ENCODE data around the gene ZC3H10.
"Not testable (repeated sequence)": the region's sequence is repeated elsewhere in the genome, so short reads cannot be mapped to it uniquely, and the experiment has no call there.

ZC3H10 gene

DNA sequence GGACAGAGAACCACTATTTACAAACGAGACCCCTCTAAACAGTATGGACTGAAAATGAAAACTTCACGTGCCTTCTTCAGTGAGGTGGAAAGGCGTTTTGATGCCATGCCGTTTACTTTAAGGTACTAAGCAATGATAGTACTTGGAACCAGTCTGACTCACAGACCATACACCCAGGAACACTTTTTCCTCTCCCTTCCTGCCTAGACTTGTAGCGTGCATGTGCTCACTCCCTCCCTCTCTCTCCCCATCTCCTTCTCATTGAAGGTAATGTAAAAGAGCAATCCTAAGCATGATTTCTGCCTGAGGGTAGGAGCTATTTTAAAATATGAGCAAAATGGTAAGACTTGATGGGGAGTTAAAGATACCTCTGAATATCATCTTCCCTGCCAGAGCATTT is 7.5 kb upstream of the ZC3H10 start:
- no peak for TF ChIP-seq POLR2A (IDR thresholded peaks at IDR 0.05; ENCODE audit: low read depth, low read length)
- no peak for TF ChIP-seq SPI1 (IDR thresholded peaks at IDR 0.05; ENCODE audit: low read depth, low read length)
- TF ChIP-seq PAX5 (IDR thresholded peaks at IDR 0.05; ENCODE audit: insufficient read depth, low read length, severe bottlenecking) = no peak
- no peak for TF ChIP-seq POU2F2 (IDR thresholded peaks at IDR 0.05; ENCODE audit: low read depth, low read length)
- TF ChIP-seq TAF1 (IDR thresholded peaks at IDR 0.05; ENCODE audit: low read depth, low read length) = no peak
- FAIRE-seq (no peak), DNase-seq (ENCODE audit: insufficient read length, low spot score) (no peak)

DNA sequence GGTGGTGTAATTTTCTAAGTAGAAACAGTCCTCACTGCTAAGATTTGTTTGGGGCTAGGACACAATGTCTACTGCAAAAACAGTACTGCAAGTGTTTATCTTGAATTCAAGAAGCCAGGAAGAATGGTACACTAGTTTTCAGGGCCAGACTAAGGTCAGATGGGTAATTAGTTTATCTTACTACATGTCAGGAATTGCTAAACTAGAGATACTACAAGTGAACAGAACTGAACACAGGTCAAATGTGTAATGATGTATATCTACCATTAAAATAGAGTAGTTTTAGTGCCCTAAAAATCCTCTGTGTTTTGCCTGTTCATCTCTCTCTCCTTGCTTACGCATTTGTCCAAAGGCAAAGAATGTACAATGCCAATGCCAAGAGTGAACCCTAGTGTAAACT is 4.0 kb upstream of the ZC3H10 start:
- TF ChIP-seq POU2F2 (IDR thresholded peaks at IDR 0.05; ENCODE audit: low read depth, low read length) (no peak), POLR2A (IDR thresholded peaks at IDR 0.05; ENCODE audit: low read depth, low read length) (0 out of 2 replicates have a peak, but pooled peaks have one; percentile 14)
- no peak for DNase-seq (ENCODE audit: insufficient read length, low spot score)

DNA sequence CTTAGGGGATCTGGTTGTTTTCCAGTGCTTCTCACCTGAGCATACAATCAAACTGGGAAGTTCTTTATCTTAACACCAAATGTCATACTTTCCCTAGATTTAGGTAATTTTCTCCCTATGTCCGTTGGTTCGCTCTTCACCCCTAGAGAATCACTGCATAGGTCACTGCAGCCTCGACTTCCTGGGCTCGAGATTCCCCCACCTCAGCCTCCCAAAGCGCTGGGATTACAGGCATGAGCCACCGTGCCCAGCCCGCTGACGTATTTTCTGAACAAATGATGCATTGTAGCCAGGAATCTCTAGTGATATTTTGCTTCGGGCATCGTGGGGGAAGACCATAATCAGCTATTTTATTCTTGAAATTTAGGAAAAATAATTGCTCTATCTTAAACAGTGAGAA is 2.7 kb upstream of the ZC3H10 start:
- no peak for FAIRE-seq
- TF ChIP-seq POLR2A (IDR thresholded peaks at IDR 0.05; ENCODE audit: low read depth, low read length) (no peak), PAX5 (IDR thresholded peaks at IDR 0.05; ENCODE audit: insufficient read depth, low read length, severe bottlenecking) (no peak), TAF1 (IDR thresholded peaks at IDR 0.05; ENCODE audit: low read depth, low read length) (no peak), SPI1 (IDR thresholded peaks at IDR 0.05; ENCODE audit: low read depth, low read length) (no peak), POU2F2 (IDR thresholded peaks at IDR 0.05; ENCODE audit: low read depth, low read length) (no peak), POLR2AphosphoS5 (IDR thresholded peaks at IDR 0.05; ENCODE audit: low read depth, low read length) (no peak)
- DNase-seq (ENCODE audit: insufficient read length, low spot score) = no peak

More for the DNA sequence above, 4.0 kb upstream of the ZC3H10 start:
- FAIRE-seq = no peak

DNA sequence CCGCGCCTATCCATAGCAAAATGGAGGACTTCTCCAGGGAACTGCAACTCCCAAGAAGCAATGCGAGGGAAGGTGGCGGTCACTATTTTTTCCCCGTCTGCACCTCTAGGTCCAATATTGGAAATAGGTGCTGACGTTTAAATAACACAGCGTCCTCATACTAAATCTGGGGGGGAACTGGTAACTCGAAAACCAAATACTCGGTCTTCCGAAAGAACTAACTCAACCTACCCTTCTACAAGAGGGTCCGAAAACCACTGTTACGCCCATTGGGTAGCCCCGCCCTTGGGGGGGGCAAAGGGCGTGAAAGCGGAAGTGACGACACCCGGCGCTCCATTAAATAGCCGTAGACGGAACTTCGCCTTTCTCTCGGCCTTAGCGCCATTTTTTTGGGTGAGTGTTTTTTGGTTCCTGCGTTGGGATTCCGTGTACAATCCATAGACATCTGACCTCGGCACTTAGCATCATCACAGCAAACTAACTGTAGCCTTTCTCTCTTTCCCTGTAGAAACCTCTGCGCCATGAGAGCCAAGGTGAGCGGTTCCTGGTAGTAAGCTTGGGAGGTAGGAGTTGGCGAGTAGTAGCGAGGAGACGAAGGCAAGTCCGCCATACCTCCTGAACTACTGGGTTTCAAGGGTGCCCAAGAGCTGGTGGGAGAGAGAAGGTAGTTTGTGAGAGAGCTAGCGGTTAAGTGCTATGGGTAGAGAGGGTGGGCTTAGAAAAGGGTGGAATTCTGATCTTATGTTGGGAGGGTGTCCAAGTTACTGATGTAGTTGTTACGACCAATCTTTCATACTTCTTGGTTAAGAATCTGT is 1.6 kb upstream of the ZC3H10 start, which contains the start of gene RPL41:
Gene RPL41, plus strand, starts transcription at position 367 of the 815 bp plus-strand sequence.
- FAIRE-seq = peak; percentile 94
- TF ChIP-seq POLR2A (IDR thresholded peaks at IDR 0.05; ENCODE audit: low read depth, low read length) (peak; percentile 100), POLR2AphosphoS5 (IDR thresholded peaks at IDR 0.05; ENCODE audit: low read depth, low read length) (peak; percentile 100), PAX5 (IDR thresholded peaks at IDR 0.05; ENCODE audit: insufficient read depth, low read length, severe bottlenecking) (no peak), POU2F2 (IDR thresholded peaks at IDR 0.05; ENCODE audit: low read depth, low read length) (peak; percentile 96), TAF1 (IDR thresholded peaks at IDR 0.05; ENCODE audit: low read depth, low read length) (peak; percentile 99), SPI1 (IDR thresholded peaks at IDR 0.05; ENCODE audit: low read depth, low read length) (peak; percentile 79)

DNA sequence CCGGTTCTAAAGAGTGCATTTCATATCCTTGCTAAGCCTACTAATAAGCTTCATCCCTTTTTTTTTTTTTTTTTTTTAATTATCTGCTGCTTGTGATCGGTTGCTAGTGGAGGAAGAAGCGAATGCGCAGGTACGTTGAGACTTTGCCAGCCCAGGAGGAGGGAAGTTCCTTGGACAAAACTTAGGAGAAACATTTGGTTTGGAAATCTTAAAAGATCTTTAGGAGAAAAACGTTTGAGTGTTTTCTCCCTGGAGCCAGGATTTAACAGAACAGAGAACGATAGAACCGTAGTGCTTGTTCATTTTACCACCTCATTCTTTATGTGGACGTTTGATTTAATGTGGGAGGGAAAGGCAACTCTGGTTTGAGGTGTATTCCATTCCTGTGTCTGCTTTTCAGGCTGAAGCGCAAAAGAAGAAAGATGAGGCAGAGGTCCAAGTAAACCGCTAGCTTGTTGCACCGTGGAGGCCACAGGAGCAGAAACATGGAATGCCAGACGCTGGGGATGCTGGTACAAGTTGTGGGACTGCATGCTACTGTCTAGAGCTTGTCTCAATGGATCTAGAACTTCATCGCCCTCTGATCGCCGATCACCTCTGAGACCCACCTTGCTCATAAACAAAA is 872 bp upstream of the ZC3H10 start:
- not testable (repeated sequence) for FAIRE-seq; DNase-seq (ENCODE audit: insufficient read length, low spot score)

More for the DNA sequence above, 1.6 kb upstream of the ZC3H10 start, which contains the start of gene RPL41:
- no peak for DNase-seq (ENCODE audit: insufficient read length, low spot score)

DNA sequence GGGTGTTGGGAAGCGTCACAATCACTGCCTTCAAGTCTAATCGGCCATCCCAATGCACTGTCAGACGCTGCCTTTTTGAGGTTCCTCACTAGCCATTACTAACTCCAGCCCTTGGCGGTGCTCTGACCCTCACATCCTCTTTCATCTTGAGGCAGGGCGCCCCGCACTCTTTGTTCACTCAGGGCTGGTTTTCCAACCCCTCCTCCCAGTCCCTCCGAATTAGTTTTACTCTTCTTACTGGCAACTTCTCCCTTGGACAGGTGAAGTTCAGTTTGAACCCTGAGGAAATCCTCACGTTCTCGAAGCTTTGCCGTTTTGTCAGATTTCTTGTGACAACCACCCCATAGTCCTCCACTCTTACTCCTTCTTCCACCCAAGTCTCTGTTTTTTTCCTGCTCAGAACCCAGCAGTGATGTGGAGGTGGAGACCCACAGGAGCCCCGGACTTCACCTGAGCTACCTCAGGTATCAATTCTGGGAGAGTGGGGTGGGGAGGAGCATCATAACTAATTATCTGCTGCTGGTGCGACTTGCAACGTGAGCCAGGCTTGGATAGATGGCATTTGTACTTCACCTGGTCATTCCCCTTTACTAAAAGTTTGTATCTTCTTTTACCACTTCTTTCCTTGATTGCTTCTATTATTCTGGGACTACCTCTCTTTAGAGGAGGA is 757 bp downstream of the ZC3H10 start:
- TF ChIP-seq SPI1 (IDR thresholded peaks at IDR 0.05; ENCODE audit: low read depth, low read length) (peak; percentile 20; the same call in 1 of the 2 replicates), TAF1 (IDR thresholded peaks at IDR 0.05; ENCODE audit: low read depth, low read length) (no peak), POLR2A (IDR thresholded peaks at IDR 0.05; ENCODE audit: low read depth, low read length) (no peak), POLR2AphosphoS5 (IDR thresholded peaks at IDR 0.05; ENCODE audit: low read depth, low read length) (no peak), POU2F2 (IDR thresholded peaks at IDR 0.05; ENCODE audit: low read depth, low read length) (no peak), PAX5 (IDR thresholded peaks at IDR 0.05; ENCODE audit: insufficient read depth, low read length, severe bottlenecking) (no peak)
- no peak for DNase-seq (ENCODE audit: insufficient read length, low spot score)
- FAIRE-seq = no peak

DNA sequence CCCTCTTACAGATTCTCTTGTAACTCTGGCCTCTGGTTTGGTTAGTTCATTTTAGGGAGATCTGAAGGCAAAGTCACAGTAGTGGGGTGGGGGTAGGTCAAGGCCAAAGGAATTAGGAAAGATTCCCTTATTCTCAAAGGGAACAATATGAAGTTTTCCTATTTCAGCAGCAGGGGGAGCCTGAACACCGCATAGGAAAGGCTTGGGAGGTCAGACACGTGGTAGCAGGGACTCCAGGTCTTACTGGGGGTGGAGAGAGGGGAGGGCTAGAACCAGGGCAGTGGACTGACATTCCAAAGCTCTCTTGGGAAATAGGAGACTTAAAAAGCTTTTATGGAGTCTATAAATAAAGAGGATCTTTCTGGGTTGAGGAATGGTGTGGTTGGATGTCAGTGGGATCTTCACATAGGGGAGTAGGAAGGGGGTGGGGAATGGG is 1.3 kb downstream of the ZC3H10 start:
- DNase-seq (ENCODE audit: insufficient read length, low spot score) (no peak), FAIRE-seq (no peak)
- TF ChIP-seq SPI1 (IDR thresholded peaks at IDR 0.05; ENCODE audit: low read depth, low read length) (no peak), POU2F2 (IDR thresholded peaks at IDR 0.05; ENCODE audit: low read depth, low read length) (no peak), TAF1 (IDR thresholded peaks at IDR 0.05; ENCODE audit: low read depth, low read length) (no peak), POLR2A (IDR thresholded peaks at IDR 0.05; ENCODE audit: low read depth, low read length) (no peak), POLR2AphosphoS5 (IDR thresholded peaks at IDR 0.05; ENCODE audit: low read depth, low read length) (no peak), PAX5 (IDR thresholded peaks at IDR 0.05; ENCODE audit: insufficient read depth, low read length, severe bottlenecking) (no peak)

DNA sequence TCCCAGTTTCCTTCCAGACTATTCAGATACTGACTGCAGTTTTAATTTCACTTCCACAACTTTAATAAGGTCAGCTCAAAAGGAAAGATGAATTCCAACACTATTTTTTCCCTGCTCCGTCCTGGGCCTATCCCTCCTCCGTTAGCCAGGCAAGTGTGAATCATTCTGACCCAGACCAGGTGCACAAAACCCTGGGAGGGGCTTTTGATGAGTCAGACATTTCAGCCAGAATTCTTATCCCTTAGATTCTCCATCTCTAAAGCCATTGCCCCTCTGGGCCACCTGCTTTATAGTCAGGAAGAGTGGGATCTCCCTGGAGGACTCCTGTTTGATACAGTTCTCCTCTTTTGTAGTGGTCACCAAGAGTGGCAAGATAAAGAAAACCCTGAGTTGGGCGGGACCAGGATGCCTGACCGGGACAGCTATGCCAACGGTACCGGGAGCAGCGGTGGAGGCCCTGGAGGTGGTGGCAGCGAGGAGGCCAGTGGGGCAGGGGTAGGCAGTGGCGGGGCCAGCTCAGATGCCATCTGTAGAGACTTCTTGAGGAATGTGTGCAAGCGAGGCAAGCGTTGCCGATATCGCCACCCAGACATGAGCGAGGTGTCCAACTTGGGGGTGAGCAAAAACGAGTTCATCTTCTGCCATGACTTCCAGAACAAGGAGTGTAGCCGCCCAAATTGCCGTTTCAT is 2.2 kb downstream of the ZC3H10 start:
- DNase-seq (ENCODE audit: insufficient read length, low spot score) (no peak), FAIRE-seq (no peak)
- TF ChIP-seq SPI1 (IDR thresholded peaks at IDR 0.05; ENCODE audit: low read depth, low read length) (no peak), TAF1 (IDR thresholded peaks at IDR 0.05; ENCODE audit: low read depth, low read length) (no peak), POLR2A (IDR thresholded peaks at IDR 0.05; ENCODE audit: low read depth, low read length) (no peak), PAX5 (IDR thresholded peaks at IDR 0.05; ENCODE audit: insufficient read depth, low read length, severe bottlenecking) (no peak), POU2F2 (IDR thresholded peaks at IDR 0.05; ENCODE audit: low read depth, low read length) (no peak), POLR2AphosphoS5 (IDR thresholded peaks at IDR 0.05; ENCODE audit: low read depth, low read length) (no peak)
